ENCODE results near the gene IGSF3.
"Not testable (repeated sequence)": the region's sequence is repeated elsewhere in the genome, so short reads cannot be mapped to it uniquely, and the experiment has no call there.

IGSF3 gene

GRCh38 chr1:116628448-116628847 lies 39.1 kb downstream of the IGSF3 start:
- H3K4me3 ChIP-seq, result no peak overlapping the region
- no peak for TF ChIP-seq POLR2AphosphoS5 (IDR thresholded peaks at IDR 0.05; ENCODE audit: borderline replicate concordance, low read depth, low read length)
- no peak for TF ChIP-seq EZH2 (IDR thresholded peaks at IDR 0.05)
- TF ChIP-seq FOXP2 (optimal IDR thresholded peaks at IDR 0.05; ENCODE audit: control extremely low read depth, extremely low read length, insufficient read depth), result no peak
- H3K9ac ChIP-seq (ENCODE audit: insufficient read length), result no peak overlapping the region
- no peaks in the 10 kb centered on the region for H3K36me3 ChIP-seq (ENCODE audit: insufficient read depth, low read length)
- no peak for DNase-seq (ENCODE audit: low read depth, low spot score)
- H3K9me3 ChIP-seq (ENCODE audit: low read depth, low read length), result no peaks in the 10 kb centered on the region
- H3K27ac ChIP-seq, result no peak overlapping the region

DNA sequence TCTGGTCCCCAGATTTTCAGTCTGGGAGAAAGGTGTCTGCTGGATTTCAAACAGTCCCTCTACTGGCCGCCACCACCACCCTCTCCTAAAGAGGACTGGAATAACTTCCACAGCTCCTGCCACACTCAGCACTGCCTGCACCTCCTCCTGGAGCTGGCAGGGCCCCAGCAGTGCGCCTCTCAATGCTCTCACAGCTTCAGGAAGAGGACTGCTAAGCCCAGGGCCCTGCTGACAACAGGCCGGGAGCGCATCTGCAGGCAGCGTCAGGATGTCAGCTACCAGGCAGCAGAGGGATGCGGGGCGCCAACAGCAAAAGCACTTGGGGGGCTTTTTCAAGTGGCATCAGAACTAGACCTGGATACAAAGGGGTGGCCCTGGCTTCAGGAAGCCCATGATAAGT lies 40.2 kb downstream of the IGSF3 start:
- not testable (repeated sequence) for H3K36me3 ChIP-seq (ENCODE audit: insufficient read depth, low read length); H3K9ac ChIP-seq (ENCODE audit: insufficient read length); H3K27ac ChIP-seq; H3K4me3 ChIP-seq; H3K9me3 ChIP-seq (ENCODE audit: low read depth, low read length); DNase-seq (ENCODE audit: low read depth, low spot score)

DNA sequence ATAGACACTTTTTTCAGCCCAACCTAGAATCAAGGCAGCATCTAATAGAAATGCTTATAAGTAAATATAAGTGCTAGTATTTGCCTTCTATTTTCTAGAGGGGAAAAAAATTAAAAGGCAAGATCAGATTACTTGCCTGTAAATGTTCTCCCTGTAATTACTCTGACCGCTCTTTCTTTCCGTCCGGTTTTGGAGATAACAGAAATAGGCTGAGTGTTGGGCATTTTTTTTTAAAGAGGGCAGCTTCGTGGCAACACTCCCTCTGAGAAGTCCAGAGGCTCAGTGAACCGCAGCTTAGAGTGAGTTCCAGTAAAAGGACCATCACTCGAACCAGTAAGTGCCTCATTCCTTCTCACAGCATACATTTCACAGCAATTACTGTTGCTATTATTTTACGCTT lies 40.6 kb downstream of the IGSF3 start:
- H3K9me3 ChIP-seq (ENCODE audit: low read depth, low read length); H3K27ac ChIP-seq; DNase-seq (ENCODE audit: low read depth, low spot score); H3K4me3 ChIP-seq; H3K9ac ChIP-seq (ENCODE audit: insufficient read length); H3K36me3 ChIP-seq (ENCODE audit: insufficient read depth, low read length): not testable (repeated sequence)

- H3K4me3 ChIP-seq; H3K36me3 ChIP-seq (ENCODE audit: insufficient read depth, low read length); H3K9ac ChIP-seq (ENCODE audit: insufficient read length); DNase-seq (ENCODE audit: low read depth, low spot score); H3K9me3 ChIP-seq (ENCODE audit: low read depth, low read length); H3K27ac ChIP-seq: not testable (repeated sequence)
These were observed 42.4 kb downstream of the IGSF3 start for GRCh38 chr1:116625155-116625554.

- DNase-seq (ENCODE audit: low read depth, low spot score), result no peak
- H3K9me3 ChIP-seq (ENCODE audit: low read depth, low read length), result no peaks in the 10 kb centered on the region
- TF ChIP-seq POLR2AphosphoS5 (IDR thresholded peaks at IDR 0.05; ENCODE audit: borderline replicate concordance, low read depth, low read length), result no peak
- TF ChIP-seq EZH2 (IDR thresholded peaks at IDR 0.05), result no peak
- TF ChIP-seq FOXP2 (optimal IDR thresholded peaks at IDR 0.05; ENCODE audit: control extremely low read depth, extremely low read length, insufficient read depth), result no peak
- H3K36me3 ChIP-seq (ENCODE audit: insufficient read depth, low read length), result no peaks in the 10 kb centered on the region
- no peak overlapping the region for H3K9ac ChIP-seq (ENCODE audit: insufficient read length)
- no peak overlapping the region for H3K27ac ChIP-seq
- no peak overlapping the region for H3K4me3 ChIP-seq
These were observed 43.5 kb downstream of the IGSF3 start for GRCh38 chr1:116624040-116624439.

GRCh38 chr1:116622496-116622895 lies 45.0 kb downstream of the IGSF3 start:
- not testable (repeated sequence) for H3K9ac ChIP-seq (ENCODE audit: insufficient read length); H3K27ac ChIP-seq; H3K9me3 ChIP-seq (ENCODE audit: low read depth, low read length); H3K36me3 ChIP-seq (ENCODE audit: insufficient read depth, low read length); DNase-seq (ENCODE audit: low read depth, low spot score); H3K4me3 ChIP-seq

DNA sequence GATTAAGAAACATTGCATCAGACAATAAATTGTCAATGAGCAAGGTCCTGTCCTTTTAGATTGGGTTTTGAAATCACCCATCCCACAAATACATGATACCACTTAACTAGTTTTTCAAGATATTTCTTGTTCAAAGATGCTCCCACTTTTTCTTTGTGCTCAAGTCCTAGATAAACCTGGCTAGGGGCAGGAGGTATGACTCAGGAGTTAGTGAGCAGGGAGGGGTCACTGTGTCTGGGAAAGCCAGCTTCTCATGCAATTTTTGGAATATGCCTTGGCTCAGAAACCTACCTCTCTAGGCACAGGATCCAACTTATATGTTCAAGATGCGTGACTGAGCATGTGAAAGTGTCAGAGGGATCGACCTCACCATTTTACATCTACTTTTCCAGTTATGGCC lies 45.8 kb downstream of the IGSF3 start:
- H3K9me3 ChIP-seq (ENCODE audit: low read depth, low read length); H3K36me3 ChIP-seq (ENCODE audit: insufficient read depth, low read length); H3K27ac ChIP-seq; DNase-seq (ENCODE audit: low read depth, low spot score); H3K9ac ChIP-seq (ENCODE audit: insufficient read length); H3K4me3 ChIP-seq: not testable (repeated sequence)

DNA sequence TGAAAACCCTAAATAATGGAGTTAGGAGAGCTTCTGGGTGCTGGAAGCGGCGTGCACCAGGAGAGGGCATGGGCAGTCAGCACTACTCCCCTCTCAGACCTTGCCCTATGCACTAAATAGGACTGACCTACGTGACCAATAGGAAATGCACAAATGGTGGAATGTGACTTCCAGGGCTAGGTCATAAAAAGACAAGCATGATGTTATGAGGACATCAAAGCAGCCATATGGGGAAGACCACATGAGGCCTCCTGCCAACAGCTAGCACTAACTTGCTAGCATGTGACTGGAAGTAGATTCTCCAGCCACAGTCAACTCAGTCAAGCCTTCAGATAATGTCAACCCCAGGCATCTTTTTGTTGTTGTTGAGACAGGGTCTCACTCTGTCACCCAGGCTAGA lies 47.1 kb downstream of the IGSF3 start:
- not testable (repeated sequence) for DNase-seq (ENCODE audit: low read depth, low spot score); H3K36me3 ChIP-seq (ENCODE audit: insufficient read depth, low read length); H3K9me3 ChIP-seq (ENCODE audit: low read depth, low read length); H3K9ac ChIP-seq (ENCODE audit: insufficient read length); H3K4me3 ChIP-seq; H3K27ac ChIP-seq

GRCh38 chr1:116619106-116619505 lies 48.4 kb downstream of the IGSF3 start:
- not testable (repeated sequence) for H3K9me3 ChIP-seq (ENCODE audit: low read depth, low read length); H3K27ac ChIP-seq; H3K9ac ChIP-seq (ENCODE audit: insufficient read length); H3K36me3 ChIP-seq (ENCODE audit: insufficient read depth, low read length); DNase-seq (ENCODE audit: low read depth, low spot score); H3K4me3 ChIP-seq

DNA sequence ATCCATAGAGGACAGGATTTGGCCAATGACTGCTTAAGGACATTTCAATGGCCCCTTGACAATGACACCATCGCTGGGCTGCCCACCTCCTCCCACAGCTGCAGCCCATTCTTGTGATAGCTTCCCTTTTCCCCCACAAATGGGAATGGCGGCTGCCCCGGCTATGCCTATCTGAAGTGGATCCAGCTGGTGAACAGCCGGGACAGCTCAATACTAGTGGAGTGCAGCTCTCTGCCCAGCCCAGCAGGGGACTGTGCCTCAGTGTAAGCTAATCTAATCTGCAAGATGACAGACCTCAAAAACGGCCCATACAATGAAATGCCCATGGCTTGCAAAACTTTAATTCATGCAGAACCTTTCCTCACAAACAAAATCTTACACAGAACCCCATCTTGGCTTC lies 49.7 kb downstream of the IGSF3 start:
- H3K27ac ChIP-seq; DNase-seq (ENCODE audit: low read depth, low spot score); H3K9me3 ChIP-seq (ENCODE audit: low read depth, low read length); H3K4me3 ChIP-seq; H3K9ac ChIP-seq (ENCODE audit: insufficient read length); H3K36me3 ChIP-seq (ENCODE audit: insufficient read depth, low read length): not testable (repeated sequence)

- not testable (repeated sequence) for H3K27ac ChIP-seq; H3K36me3 ChIP-seq (ENCODE audit: insufficient read depth, low read length); H3K9ac ChIP-seq (ENCODE audit: insufficient read length); H3K4me3 ChIP-seq; DNase-seq (ENCODE audit: low read depth, low spot score); H3K9me3 ChIP-seq (ENCODE audit: low read depth, low read length)
These were observed 53.7 kb downstream of the IGSF3 start for GRCh38 chr1:116613825-116614224.

DNA sequence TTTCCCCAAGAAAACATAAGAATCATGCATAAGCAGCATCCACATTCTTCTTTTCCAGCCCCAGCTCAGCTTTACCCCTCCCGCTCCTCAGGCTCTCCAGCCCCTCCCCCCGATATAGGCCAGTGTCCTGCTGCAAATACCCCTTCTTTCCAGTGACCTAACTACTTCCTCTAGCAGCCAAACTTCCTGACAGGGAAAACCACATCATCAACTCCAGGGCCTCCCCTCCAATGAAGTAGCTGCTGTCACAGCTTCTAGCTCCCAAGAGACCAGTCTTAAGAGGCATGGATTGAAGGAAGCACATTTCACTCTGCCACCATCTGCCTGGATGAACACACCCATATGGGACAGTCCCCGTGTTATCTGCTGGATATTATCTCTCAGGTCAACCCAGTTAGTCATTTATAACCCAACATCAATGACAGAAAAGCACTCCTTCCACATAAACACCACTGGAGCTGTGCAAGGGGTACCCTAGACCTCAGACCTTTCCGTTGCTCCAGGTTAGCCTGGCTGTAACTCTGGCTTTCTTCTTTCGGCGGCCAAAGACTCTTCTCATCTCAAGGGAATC lies 57.6 kb downstream of the IGSF3 start:
- not testable (repeated sequence) for H3K4me3 ChIP-seq; H3K27ac ChIP-seq; H3K9me3 ChIP-seq (ENCODE audit: low read depth, low read length); H3K9ac ChIP-seq (ENCODE audit: insufficient read length); H3K36me3 ChIP-seq (ENCODE audit: insufficient read depth, low read length)
- DNase-seq (ENCODE audit: low read depth, low spot score), result peak; percentile 3

DNA sequence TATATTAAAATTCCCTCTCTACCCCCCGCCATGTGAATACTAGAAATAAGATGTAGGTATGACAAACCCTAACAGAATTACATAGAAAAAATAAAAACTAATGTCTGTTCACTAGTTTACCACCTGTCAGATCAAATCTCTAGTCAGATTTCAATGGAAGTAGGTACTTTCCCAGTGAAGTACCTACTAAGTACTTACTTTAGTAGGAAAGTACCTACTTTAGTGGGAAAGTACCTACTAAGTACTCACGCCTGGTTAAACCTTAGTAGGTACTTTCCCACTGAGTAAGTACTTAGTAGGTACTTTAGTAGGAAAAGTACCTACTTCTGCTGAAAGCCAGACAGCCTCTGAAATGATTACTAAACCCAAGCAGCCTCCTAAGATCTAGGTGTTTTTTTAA lies 58.7 kb downstream of the IGSF3 start:
- not testable (repeated sequence) for H3K4me3 ChIP-seq; H3K27ac ChIP-seq; H3K36me3 ChIP-seq (ENCODE audit: insufficient read depth, low read length); DNase-seq (ENCODE audit: low read depth, low spot score); H3K9me3 ChIP-seq (ENCODE audit: low read depth, low read length); H3K9ac ChIP-seq (ENCODE audit: insufficient read length)

GRCh38 chr1:116608151-116608550 lies 59.4 kb downstream of the IGSF3 start:
- not testable (repeated sequence) for H3K9me3 ChIP-seq (ENCODE audit: low read depth, low read length); H3K36me3 ChIP-seq (ENCODE audit: insufficient read depth, low read length); H3K27ac ChIP-seq; DNase-seq (ENCODE audit: low read depth, low spot score); H3K4me3 ChIP-seq; H3K9ac ChIP-seq (ENCODE audit: insufficient read length)
